Measurements from ENCODE around the gene SPAG16.
A peak's percentile ranks its signal among the peaks of the same experiment; 100 is the strongest.

The SPAG16 gene

DNA sequence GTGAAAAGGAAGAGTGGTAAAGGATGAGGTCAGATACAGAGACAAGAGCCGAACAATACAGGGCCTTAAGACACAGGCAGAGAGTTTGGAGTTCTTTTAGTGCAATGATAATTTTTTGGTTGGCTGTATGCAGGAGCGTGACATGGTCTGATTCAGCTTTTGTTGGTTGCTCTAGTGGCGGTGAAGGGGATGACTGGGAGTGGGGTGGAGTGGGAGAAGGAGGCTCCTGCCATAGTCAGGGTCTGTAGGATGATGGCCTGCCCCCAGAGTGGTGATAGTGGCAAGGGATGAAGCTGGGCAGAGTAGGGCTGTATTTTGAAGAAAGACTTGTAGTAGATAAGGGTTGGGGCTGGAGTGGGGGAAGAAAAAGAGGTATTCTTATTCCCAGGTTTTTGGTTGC, 820.0 kb downstream of the SPAG16 start:
- no peak for DNase-seq

DNA sequence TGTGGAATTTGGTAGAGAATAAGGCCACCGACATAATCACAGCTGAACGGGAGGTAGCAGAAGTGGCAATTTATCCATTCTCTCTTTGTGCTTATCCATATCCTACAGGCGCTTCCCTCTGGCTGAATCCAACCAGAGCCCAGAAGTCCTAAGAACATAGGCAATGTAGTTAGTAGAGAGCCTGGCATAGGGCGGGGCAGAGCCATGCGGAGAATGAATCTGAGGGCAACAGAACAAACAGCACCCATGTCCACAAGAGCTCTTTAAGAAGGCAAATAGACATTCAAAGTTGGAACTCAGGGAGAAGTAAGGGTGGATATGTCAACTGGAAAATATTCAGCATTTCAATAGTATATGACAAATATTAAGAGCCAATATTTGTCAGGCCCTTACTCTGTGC, 820.7 kb downstream of the SPAG16 start:
- no peak for DNase-seq

DNA sequence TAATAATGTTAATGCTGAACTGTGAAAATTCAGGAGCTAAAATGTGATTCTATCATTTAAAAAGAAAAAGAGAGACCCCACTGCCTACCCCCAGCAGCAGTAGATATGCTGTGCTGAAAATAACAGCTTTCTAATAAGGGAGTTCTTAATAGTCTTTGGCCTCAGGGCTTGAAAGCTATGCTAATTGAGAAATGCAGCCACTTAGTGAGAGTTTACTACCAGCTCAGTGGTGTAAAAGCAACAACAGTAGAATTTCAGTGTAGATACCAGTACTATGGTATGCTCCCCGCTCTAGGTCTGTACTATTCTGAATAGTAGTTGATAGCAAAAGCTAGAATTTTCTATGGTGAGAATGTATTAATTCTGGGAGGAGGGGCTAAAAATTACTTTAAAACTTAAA, 823.5 kb downstream of the SPAG16 start:
- DNase-seq, result no peak

- no peak for DNase-seq
These were observed 824.3 kb downstream of the SPAG16 start for GRCh38 chr2:214108598-214108997.

DNA sequence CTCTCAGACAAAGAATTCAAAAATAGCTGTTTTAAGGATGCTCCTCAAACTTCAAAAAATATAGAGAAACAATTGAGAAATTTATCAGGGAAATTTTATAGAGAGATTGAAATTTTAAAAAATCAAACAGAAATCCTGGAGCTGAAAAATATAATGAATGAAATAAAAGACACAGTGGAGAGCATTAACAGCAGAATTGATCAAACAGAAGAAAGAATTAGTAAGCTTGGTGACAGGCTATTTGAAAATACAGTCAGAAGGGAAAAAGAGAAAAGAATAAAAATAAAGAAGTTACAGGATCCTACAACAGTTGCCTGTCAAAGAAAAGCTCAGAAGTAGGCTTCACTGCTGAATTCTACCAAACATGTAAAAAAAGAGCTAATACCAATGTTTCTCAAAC, 832.8 kb downstream of the SPAG16 start:
- no peak for DNase-seq

DNA sequence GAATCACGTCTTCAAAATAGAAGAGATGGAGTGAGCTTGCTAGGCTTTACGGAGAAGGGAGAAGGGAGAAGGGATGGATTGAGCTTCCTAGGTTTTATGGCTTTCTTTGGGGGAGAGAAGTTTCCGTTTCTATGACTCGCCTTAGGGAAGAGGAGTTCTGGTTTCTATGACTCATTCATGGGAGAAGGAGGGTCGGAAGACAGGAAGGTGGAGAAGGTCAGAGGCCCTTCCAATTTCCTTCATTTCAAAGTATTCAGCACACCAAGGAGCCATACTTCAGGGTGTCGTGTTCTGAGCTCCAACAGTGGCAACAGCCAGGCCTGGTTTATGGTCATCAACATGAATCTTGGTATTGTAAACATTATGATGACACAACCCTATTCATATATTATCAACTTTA, 841.9 kb downstream of the SPAG16 start:
- no peak for DNase-seq

DNA sequence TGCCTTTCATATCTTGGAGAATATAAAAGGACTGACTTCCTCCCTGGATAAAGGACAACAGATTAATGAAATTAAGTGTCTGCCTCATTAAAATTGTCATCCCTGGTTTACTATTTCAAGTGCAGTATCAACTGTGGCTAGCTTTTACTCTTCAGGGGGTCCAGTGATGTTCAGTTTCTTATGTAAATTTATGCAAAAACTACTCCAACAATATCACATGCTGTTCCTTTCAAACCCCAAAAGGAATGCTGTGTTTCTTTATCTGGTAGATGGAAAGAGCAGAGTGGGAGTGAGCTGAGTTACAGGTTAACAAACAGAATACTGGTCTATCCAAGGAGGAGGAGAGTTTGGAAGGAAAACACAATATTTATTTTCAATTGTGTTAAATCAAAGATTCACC, 842.9 kb downstream of the SPAG16 start:
- DNase-seq, result no peak

GRCh38 chr2:214127571-214127970, 843.3 kb downstream of the SPAG16 start:
- no peak for DNase-seq

GRCh38 chr2:214128040-214128439, 843.8 kb downstream of the SPAG16 start:
- DNase-seq, result no peak

DNA sequence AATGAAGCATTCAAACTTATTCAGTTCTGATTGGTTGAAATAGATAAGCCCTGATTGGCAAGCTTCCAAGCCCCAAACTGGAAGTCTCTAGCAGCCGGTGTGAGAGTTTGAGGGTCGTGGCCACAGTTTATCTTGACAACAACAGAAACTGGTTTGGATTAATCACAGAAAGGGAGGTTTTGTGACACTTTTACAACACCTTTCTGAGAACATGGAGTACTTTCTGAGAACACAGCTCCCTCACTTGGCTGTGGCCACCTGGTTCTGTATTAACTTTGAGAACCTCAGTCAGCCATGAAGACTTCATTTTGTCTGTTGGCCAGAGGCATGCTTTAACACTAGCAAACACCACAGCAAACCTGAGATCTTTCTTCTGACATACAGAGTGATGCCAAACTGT, 845.9 kb downstream of the SPAG16 start:
- no peak for DNase-seq

GRCh38 chr2:214135966-214136365, 851.7 kb downstream of the SPAG16 start:
- no peak for DNase-seq

DNA sequence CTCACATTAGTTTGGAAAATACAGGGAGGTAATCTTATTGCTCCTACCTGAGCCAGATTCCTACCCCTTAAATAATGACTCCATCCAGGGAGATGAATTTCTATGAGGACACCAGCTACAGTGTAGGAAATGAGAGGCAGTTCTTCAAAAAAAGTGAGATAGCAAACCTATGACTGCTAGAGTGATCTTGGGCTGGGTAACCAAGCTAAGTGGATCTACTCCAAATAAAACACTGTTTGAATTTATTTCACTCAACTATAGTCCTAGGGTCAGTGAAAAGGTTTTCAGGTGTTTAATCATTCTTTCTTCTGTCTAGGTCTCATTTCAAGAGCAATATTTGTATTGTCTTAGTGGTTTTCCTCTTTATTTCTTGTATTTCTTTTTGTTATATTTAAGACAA, 854.5 kb downstream of the SPAG16 start:
- DNase-seq, result no peak

- DNase-seq, result peak; percentile 17
These were observed 855.5 kb downstream of the SPAG16 start for GRCh38 chr2:214139630-214140284.

GRCh38 chr2:214156971-214157370, 872.7 kb downstream of the SPAG16 start:
- DNase-seq, result no peak

- DNase-seq, result no peak
These were observed 874.6 kb downstream of the SPAG16 start for GRCh38 chr2:214158851-214159250.

GRCh38 chr2:214169281-214169680, 885.0 kb downstream of the SPAG16 start:
- DNase-seq, result no peak

DNA sequence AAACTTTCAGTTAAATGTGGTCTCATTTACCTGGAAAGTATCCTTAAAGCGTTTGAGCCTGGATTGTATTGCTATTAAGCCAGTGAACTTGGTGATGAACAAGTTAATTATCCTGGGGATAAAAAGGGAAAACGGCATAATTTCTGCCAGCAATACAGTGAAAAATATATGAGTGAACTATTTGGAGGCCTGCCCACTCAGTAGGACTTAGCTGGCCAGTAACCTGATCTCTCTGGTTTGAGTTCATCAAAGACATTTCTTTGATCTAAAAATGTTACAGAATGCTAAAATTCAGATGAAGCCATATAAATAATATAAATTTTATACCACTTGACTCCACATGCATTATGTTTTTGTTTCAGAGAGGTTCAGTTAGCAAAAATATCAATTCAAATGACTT, 885.5 kb downstream of the SPAG16 start:
- DNase-seq, result no peak

GRCh38 chr2:214174563-214174962, 890.3 kb downstream of the SPAG16 start:
- DNase-seq, result no peak

DNA sequence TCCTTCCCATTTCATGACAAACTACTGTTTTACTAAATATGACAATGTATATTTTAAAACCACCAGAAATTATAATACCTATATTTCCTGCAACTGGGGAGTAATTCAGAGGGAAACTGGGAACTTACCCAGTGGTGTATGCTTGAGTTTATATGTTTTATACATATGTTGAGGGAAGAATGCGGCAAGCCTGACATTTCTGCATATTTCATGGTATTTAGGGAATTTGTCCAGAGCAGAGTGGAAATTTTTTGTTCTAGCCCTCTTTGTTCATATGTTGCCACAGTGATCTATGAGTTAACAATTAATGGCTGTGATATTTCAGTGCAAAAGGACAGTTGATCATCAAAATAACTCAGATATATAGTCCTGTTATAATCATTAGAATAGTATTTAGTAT, 895.8 kb downstream of the SPAG16 start:
- DNase-seq, result no peak

DNA sequence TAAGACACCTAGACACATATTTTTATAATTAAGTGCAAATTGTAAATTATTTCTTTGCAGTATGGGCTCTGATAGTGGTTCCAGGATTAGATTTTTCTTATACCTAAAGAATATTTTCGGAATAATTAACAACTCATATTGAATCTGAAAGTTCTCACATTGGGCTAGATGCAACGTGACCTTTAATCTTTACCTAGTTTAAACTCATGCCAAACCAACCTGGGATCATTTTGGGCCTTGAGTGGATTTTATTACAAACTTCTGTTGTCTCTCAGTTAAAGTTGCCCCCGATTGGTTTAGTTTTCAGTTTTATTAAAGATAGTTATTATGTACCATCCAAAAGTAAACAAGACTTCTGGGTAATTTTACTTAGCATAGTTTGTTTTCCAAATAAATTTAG, 896.4 kb downstream of the SPAG16 start:
- DNase-seq, result no peak

DNA sequence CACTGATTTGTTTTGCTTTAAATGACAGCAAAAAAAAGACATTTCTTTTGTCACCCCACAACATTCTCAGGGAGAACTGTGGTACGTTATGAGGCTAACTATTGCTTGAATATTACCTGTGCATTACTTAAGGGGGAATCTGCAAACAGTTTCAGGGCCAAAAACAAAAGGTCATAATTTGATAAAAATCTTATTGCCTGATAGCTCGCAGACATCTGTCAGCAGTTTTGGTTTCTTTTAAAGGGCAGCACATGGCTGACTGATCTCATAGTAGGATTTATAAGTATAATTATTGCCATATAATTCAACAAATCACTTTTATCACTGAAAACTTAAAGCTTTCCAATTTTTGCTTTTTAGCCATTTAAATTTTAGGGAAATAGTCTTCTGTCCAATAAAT, 900.2 kb downstream of the SPAG16 start:
- peak; percentile 3 for DNase-seq

DNA sequence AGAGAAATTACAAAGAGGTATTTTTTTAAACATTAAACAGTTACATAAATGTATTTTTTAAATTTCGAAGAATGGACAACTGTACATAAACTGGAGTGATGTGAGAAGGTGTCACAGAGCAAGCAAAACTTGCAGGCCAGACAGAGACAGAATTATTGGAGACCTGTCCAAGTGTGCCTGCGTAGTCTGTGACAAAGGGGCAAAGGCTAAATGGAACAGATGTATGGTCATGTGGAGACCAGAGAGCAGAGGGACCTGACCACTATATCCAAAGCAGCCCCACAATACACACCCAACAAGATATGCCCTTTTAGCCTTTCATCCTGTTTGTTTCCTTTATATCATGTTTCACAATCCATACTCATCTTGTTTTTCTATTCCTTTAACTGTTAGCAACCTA, 901.3 kb downstream of the SPAG16 start:
- DNase-seq, result no peak

DNA sequence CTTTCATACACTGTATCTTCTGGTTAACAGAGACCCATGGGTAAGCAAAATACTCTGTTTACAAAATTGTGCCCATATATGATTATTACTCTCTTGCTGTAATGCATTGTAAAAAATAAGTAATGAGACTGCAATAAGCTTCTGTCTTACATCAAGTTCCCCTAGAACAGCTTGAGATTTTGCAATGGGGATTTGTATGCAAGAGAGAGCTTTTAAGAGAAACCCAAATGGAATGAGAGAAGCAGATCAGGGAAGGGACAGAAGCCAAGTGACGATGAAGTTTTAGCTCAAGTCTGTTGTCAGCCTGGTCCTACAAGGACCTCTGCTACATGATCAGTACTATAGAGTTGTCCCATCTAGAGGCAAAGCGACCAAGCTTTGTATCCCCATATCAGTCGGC, 908.4 kb downstream of the SPAG16 start:
- DNase-seq, result no peak

- DNase-seq, result no peak
These were observed 909.7 kb downstream of the SPAG16 start for GRCh38 chr2:214193943-214194342.

DNA sequence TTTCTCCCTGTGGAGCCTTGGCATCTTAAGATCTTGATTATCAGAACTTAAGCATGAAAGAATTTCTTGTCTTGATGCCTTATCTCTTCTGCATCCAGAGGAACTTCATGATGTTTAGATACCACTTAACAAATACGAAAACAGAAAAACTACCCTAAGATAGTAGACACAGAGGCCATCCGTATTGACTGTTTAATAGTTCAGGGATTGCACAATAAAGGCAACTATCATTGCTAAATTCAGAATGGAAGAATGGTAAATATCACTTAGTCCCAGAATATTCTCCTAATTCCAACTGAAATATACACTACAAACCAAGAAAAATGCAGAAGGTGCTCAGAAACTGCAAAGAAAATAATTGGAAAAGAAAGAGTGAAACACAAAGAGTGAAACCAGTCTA, 912.0 kb downstream of the SPAG16 start:
- no peak for DNase-seq

- no peak for DNase-seq
These were observed 917.6 kb downstream of the SPAG16 start for GRCh38 chr2:214201892-214202291.

Data from NCI-H2171 (cell line).